Measurements from ENCODE around the gene TEX19.

DNA sequence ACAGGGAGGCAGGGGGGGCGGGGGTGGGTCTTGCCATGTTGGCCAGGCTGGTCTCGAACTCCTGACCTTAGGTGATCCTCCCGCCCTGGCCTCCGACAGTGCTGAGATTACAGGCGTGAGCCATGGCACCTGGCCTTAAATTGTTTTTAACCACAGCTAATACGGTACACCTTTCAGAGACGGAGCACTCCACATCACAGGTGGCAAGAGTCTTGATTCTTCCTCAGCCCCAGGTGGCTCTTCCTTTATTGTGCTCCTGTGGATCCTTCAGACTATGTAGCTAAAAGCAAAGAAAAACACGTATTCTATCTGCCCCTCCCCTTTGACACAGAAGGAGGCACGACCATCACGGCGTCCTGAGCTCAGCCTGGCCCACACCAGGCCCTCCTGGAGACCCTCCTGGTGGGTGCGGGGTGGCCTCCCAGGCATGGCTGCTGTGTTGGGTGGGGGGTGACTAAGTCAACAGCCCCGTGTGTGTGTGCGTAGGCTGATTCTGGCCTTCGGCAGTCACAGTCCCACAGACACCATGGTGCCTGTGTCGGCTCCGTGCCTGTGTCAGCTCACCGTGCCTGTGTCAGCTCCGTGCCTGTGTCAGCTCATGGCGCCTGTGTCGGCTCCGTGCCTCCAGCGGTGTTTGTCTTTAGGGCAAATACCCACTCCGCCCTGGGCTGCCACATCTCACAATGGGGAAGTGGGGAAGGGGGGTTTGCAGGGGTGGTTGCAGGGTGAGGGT lies 14.7 kb upstream of the TEX19 start:
- TF ChIP-seq CHD1 (IDR thresholded peaks at IDR 0.05; ENCODE audit: low read depth, low read length): no peak
- TF ChIP-seq, protein P1, sequence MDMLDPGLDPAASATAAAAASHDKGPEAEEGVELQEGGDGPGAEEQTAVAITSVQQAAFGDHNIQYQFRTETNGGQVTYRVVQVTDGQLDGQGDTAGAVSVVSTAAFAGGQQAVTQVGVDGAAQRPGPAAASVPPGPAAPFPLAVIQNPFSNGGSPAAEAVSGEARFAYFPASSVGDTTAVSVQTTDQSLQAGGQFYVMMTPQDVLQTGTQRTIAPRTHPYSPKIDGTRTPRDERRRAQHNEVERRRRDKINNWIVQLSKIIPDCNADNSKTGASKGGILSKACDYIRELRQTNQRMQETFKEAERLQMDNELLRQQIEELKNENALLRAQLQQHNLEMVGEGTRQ (IDR thresholded peaks at IDR 0.05; ENCODE audit: low read depth, low read length): no peak
- TF ChIP-seq CEBPB (IDR thresholded peaks at IDR 0.05; ENCODE audit: low read depth, low read length): no peak
- no peak for TF ChIP-seq RAD21 (IDR thresholded peaks at IDR 0.05; ENCODE audit: low read length)
- no peak for TF ChIP-seq POLR2A (IDR thresholded peaks at IDR 0.05; ENCODE audit: low read depth, low read length)
- TF ChIP-seq, protein P2, sequence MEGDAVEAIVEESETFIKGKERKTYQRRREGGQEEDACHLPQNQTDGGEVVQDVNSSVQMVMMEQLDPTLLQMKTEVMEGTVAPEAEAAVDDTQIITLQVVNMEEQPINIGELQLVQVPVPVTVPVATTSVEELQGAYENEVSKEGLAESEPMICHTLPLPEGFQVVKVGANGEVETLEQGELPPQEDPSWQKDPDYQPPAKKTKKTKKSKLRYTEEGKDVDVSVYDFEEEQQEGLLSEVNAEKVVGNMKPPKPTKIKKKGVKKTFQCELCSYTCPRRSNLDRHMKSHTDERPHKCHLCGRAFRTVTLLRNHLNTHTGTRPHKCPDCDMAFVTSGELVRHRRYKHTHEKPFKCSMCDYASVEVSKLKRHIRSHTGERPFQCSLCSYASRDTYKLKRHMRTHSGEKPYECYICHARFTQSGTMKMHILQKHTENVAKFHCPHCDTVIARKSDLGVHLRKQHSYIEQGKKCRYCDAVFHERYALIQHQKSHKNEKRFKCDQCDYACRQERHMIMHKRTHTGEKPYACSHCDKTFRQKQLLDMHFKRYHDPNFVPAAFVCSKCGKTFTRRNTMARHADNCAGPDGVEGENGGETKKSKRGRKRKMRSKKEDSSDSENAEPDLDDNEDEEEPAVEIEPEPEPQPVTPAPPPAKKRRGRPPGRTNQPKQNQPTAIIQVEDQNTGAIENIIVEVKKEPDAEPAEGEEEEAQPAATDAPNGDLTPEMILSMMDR (conservative IDR thresholded peaks at IDR 0.05; ENCODE audit: low read depth, low read length): no peak

Measured in IMR-90 (cell line).